GM11168 (cell line): Measurements from ENCODE around the gene PLCD1.

Source experiments
- in situ Hi-C: fragments of 300-500 bp; cut with MboI; formaldehyde crosslinking; loops from one replicate; pipeline ENCODE4 v1.12.0; 2022; ENCODE audit warnings: low sequenced_read_pairs; ENCODE audit not compliant: unreplicated experiment

PLCD1 gene

GRCh38 chr3:38002940-38003339 lies 26.5 kb downstream of the PLCD1 start:
- in situ Hi-C loops = no loop called here

- in situ Hi-C loops = no loop called here
Observed at GRCh38 chr3:38002291-38002876, 27.1 kb downstream of the PLCD1 start.

- in situ Hi-C loops = no loop called here
Observed at GRCh38 chr3:38001456-38002081, 27.9 kb downstream of the PLCD1 start.

GRCh38 chr3:38000965-38001455 lies 28.4 kb downstream of the PLCD1 start:
- in situ Hi-C loops = no loop called here

- in situ Hi-C loops = no loop called here
Observed at GRCh38 chr3:38000242-38000916, 29.1 kb downstream of the PLCD1 start.

GRCh38 chr3:37999836-38000235 lies 29.6 kb downstream of the PLCD1 start:
- in situ Hi-C loops = no loop called here

GRCh38 chr3:37997791-37998370 lies 31.6 kb downstream of the PLCD1 start:
- in situ Hi-C loops = no loop called here

- in situ Hi-C loops = no loop called here
Observed at GRCh38 chr3:37997342-37997741, 32.1 kb downstream of the PLCD1 start.

GRCh38 chr3:37996785-37997301 lies 32.6 kb downstream of the PLCD1 start:
- in situ Hi-C loops = no loop called here

- in situ Hi-C loops = no loop called here
Observed at GRCh38 chr3:37995652-37996641, 33.5 kb downstream of the PLCD1 start.

GRCh38 chr3:37994639-37994972 lies 34.8 kb downstream of the PLCD1 start:
- in situ Hi-C loops = no loop called here

GRCh38 chr3:37993820-37994638 lies 35.4 kb downstream of the PLCD1 start:
- in situ Hi-C loops = no loop called here

- in situ Hi-C loops = no loop called here
Observed at GRCh38 chr3:37993460-37993819, 36.0 kb downstream of the PLCD1 start.

- in situ Hi-C loops = no loop called here
Observed at GRCh38 chr3:37993067-37993455, 36.4 kb downstream of the PLCD1 start.

GRCh38 chr3:37992271-37993066 lies 37.0 kb downstream of the PLCD1 start:
- in situ Hi-C loops = no loop called here

- in situ Hi-C loops = no loop called here
Observed at GRCh38 chr3:37991823-37992222, 37.6 kb downstream of the PLCD1 start.

- in situ Hi-C loops = no loop called here
Observed at GRCh38 chr3:37991109-37991508, 38.3 kb downstream of the PLCD1 start.

GRCh38 chr3:37990527-37990926 lies 38.9 kb downstream of the PLCD1 start, which contains the start of gene VILL:
TSS of gene VILL (plus strand) at chr3:37990786. CDS start at chr3:37993673, 2,887 bp downstream.
- in situ Hi-C loops = no loop called here
